GM18909 (cell line): ENCODE data around the gene PCDHA6.
"Not testable (repeated sequence)": the region's sequence is repeated elsewhere in the genome, so short reads cannot be mapped to it uniquely, and the experiment has no call there.

ENCODE experiments used
- ATAC-seq: cut with Tn5 transposase; IDR thresholded peaks from one replicate; pipeline ENCODE4 v1.9.1; 2021; ENCODE audit warnings: mild to moderate bottlenecking; ENCODE audit not compliant: unreplicated experiment, poor library complexity

PCDHA6 gene

DNA sequence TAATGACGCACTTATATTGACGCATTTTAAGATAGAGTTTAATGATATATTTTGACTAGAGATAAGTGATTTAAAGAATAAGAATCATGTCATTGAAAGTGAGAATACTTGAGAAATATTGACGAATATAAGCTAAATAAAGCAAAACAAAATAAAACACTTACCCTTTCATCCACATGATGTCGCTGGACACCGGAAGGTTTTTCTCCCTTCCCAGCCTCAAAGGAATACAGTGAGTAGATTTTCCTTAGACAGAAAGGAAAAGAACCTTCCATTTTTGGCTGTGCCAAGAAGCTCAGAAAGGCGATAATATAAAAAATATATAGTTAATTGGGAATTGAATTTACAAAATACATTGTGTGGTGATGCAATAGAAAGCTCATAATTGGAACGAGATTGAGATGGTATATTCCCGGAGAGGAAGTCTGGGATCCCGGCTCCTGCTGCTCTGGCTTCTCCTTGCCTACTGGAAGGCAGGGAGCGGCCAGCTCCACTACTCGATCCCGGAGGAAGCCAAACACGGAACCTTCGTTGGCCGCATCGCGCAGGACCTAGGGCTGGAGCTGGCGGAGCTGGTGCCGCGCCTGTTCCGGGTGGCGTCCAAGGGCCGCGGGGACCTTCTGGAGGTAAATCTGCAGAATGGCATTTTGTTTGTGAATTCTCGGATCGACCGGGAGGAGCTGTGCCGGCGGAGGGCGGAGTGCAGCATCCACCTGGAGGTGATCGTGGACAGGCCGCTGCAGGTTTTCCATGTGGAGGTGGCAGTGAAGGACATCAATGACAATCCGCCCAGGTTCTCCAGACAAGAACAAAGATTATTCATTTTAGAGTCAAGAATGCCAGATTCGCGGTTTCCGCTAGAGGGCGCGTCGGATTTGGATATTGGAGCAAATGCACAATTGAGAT is 6.1 kb upstream of the PCDHA6 start, which contains the start of gene PCDHA5:
Gene PCDHA5, plus strand, starts transcription at position 239 of the 906 bp plus-strand sequence.
- ATAC-seq, result no peak

GRCh38 chr5:140822281-140822629 is 5.5 kb upstream of the PCDHA6 start:
- ATAC-seq, result no peak

GRCh38 chr5:140822969-140823368 is 4.8 kb upstream of the PCDHA6 start:
- ATAC-seq, result not testable (repeated sequence)

GRCh38 chr5:140823475-140823874 is 4.3 kb upstream of the PCDHA6 start:
- no peak for ATAC-seq

DNA sequence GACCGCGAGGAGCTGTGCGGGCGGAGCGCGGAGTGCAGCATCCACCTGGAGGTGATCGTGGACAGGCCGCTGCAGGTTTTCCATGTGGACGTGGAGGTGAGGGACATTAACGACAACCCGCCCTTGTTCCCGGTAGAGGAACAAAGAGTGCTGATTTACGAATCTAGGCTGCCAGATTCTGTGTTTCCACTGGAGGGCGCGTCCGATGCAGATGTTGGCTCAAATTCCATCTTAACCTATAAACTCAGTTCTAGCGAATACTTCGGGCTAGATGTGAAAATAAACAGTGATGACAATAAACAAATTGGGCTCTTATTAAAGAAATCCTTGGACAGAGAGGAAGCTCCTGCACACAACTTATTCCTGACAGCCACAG is 590 bp downstream of the PCDHA6 start:
- ATAC-seq, result no peak

DNA sequence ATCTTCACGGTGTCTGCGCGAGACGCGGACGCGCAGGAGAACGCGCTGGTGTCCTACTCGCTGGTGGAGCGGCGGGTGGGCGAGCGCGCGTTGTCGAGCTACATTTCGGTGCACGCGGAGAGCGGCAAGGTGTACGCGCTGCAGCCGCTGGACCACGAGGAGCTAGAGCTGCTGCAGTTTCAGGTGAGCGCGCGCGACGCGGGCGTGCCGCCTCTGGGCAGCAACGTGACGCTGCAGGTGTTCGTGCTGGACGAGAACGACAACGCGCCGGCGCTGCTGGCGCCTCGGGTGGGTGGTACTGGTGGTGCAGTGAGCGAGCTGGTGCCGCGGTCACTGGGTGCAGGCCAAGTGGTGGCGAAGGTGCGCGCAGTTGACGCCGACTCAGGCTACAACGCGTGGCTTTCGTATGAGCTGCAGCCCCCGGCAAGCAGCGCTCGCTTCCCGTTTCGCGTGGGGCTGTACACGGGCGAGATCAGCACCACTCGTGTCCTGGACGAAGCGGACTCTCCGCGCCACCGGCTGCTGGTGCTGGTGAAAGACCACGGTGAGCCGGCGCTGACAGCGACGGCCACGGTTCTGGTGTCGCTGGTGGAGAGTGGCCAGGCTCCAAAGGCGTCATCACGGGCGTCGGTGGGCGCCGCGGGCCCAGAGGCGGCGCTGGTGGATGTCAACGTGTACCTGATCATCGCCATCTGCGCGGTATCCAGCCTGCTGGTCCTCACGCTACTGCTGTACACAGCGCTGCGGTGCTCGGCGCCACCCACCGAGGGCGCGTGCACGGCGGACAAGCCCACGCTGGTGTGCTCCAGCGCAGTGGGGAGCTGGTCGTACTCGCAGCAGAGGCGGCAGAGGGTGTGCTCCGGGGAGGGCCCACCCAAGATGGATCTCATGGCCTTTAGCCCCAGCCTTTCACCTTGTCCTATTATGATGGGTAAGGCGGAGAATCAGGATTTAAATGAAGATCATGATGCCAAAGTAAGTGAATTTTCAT is 2.0 kb downstream of the PCDHA6 start:
- ATAC-seq, result not testable (repeated sequence)

- no peak for ATAC-seq
Observed at GRCh38 chr5:140833993-140834392, 6.2 kb downstream of the PCDHA6 start, which contains the start of gene PCDHA7. Gene PCDHA7 (plus strand): TSS chr5:140834269. CDS start chr5:140834384, 115 bp downstream.

- ATAC-seq, result not testable (repeated sequence)
Observed at GRCh38 chr5:140834439-140835008, 6.8 kb downstream of the PCDHA6 start.

GRCh38 chr5:140835622-140836510 is 8.1 kb downstream of the PCDHA6 start:
- ATAC-seq, result no peak

- no peak for ATAC-seq
Observed at GRCh38 chr5:140840978-140841962, 13.5 kb downstream of the PCDHA6 start, which contains the start of gene PCDHA8. Gene PCDHA8 (plus strand): TSS chr5:140841187. CDS start chr5:140841322, 135 bp downstream.

GRCh38 chr5:140842798-140843733 is 15.3 kb downstream of the PCDHA6 start:
- ATAC-seq, result no peak

GRCh38 chr5:140848139-140849102 is 20.7 kb downstream of the PCDHA6 start, which contains the start of gene PCDHA9:
Gene PCDHA9 (plus strand): TSS chr5:140848382. CDS start chr5:140848496, 114 bp downstream.
- not testable (repeated sequence) for ATAC-seq

GRCh38 chr5:140849831-140850634 is 22.3 kb downstream of the PCDHA6 start:
- ATAC-seq, result not testable (repeated sequence)

- ATAC-seq, result no peak
Observed at GRCh38 chr5:140855772-140856674, 28.3 kb downstream of the PCDHA6 start, which contains the start of gene PCDHA10. Gene PCDHA10 (plus strand): TSS chr5:140855897. CDS start chr5:140856049, 152 bp downstream.
